ENCODE measurements around the gene OR13H1.

- TF ChIP-seq CTCF (IDR thresholded peaks at IDR 0.05): no peak
- no peak for TF ChIP-seq GATA2 (CRISPR knock-in tag; IDR thresholded peaks at IDR 0.05)
- TF ChIP-seq, protein P1, sequence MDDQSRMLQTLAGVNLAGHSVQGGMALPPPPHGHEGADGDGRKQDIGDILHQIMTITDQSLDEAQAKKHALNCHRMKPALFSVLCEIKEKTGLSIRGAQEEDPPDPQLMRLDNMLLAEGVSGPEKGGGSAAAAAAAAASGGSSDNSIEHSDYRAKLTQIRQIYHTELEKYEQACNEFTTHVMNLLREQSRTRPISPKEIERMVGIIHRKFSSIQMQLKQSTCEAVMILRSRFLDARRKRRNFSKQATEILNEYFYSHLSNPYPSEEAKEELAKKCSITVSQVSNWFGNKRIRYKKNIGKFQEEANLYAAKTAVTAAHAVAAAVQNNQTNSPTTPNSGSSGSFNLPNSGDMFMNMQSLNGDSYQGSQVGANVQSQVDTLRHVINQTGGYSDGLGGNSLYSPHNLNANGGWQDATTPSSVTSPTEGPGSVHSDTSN (IDR thresholded peaks at IDR 0.05): no peak
- TF ChIP-seq, protein P2, sequence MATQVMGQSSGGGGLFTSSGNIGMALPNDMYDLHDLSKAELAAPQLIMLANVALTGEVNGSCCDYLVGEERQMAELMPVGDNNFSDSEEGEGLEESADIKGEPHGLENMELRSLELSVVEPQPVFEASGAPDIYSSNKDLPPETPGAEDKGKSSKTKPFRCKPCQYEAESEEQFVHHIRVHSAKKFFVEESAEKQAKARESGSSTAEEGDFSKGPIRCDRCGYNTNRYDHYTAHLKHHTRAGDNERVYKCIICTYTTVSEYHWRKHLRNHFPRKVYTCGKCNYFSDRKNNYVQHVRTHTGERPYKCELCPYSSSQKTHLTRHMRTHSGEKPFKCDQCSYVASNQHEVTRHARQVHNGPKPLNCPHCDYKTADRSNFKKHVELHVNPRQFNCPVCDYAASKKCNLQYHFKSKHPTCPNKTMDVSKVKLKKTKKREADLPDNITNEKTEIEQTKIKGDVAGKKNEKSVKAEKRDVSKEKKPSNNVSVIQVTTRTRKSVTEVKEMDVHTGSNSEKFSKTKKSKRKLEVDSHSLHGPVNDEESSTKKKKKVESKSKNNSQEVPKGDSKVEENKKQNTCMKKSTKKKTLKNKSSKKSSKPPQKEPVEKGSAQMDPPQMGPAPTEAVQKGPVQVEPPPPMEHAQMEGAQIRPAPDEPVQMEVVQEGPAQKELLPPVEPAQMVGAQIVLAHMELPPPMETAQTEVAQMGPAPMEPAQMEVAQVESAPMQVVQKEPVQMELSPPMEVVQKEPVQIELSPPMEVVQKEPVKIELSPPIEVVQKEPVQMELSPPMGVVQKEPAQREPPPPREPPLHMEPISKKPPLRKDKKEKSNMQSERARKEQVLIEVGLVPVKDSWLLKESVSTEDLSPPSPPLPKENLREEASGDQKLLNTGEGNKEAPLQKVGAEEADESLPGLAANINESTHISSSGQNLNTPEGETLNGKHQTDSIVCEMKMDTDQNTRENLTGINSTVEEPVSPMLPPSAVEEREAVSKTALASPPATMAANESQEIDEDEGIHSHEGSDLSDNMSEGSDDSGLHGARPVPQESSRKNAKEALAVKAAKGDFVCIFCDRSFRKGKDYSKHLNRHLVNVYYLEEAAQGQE (IDR thresholded peaks at IDR 0.05; ENCODE audit: low read depth, low read length): no peak
- TF ChIP-seq RCOR1 (IDR thresholded peaks at IDR 0.05; ENCODE audit: low read length): no peak
- no peak for TF ChIP-seq USF1 (IDR thresholded peaks at IDR 0.05; ENCODE audit: borderline replicate concordance, low read depth)
- no peak for TF ChIP-seq POLR2AphosphoS5 (IDR thresholded peaks at IDR 0.05; ENCODE audit: low read depth, low read length)
Measured at GRCh38 chrX:131572372-131573014, 28.6 kb downstream of the OR13H1 start.

Data from SK-N-SH (cell line).